ENCODE measurements around the gene CAPN3.

GRCh38 chr15:42427429-42428223 is 68.3 kb downstream of the CAPN3 start:
- no peak for TF ChIP-seq POLR2A (IDR thresholded peaks at IDR 0.05; ENCODE audit: low read depth, low read length)
- TF ChIP-seq POLR2AphosphoS5 (IDR thresholded peaks at IDR 0.05; ENCODE audit: low read depth, low read length), result no peak
- no peak for TF ChIP-seq POU2F2 (IDR thresholded peaks at IDR 0.05; ENCODE audit: low read depth, low read length)
- no peak for TF ChIP-seq SPI1 (IDR thresholded peaks at IDR 0.05; ENCODE audit: low read depth, low read length)

Measured in GM12891 (cell line).